ENCODE results near the gene RPS6KA3. TPM values are rescaled to one million over a fixed set of nuclear protein-coding genes. Genes with fewer than 3 reads are reported as not detected.
A peak's percentile ranks its signal among the peaks of the same experiment; 100 is the strongest.

RPS6KA3 gene
- total and polyA plus RNA-seq, 4 donors, result 12.5 to 81.4 (median 39.3) TPM

DNA sequence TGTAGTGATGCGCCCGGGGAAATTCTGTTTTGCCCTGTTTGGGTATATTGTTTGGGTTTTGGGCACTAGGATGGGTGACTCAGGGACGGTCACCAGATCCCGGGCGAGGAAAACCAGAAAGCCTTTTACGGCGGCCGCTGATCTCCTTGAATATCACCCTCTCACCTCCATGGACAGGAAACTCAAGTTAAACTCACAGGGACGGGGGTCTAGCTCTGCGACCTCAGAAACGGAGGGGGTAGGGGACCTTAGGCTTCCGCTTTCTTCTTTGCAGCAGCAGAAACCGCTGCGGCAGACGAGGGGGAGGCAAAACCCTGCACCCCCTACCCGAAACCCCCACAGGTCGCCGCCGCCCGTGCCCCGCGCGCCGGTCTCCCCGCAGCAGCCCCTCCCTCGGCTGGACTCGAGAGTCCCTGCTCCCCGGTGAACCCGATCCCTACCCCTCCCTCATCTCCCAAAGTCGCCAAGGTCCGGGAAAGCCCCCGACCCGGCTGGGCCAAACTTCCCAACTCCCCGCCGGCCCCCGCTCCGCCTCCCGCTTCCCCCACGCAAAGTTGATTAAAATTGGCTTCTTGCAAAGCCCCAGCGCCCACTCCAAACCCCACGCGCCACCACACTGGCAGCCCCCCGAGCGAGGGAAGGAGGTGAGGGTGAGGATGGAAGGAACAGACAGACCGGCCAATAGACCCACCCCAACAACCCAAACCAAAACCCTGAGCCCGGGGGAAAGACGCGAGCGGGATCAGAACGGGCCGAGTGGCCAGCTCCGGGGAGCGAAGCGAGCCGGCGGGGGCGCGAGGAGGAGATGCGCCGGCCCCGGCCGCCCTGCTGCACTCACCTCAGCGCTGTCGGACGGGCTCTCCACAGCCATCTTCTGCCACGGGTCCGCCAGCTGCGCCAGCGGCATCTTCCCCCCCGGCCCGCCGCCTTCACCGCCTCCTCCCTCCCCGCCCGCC, 705 bp downstream of the RPS6KA3 start:
- peak overlapping the region; percentile 91 to 92 for H3K27ac ChIP-seq (ENCODE audit: low read depth in 1 of 2, low read length in 1 of 2)
- DNase-seq, result peak; percentile 24 to 37 (median 36)
- peak overlapping the region; percentile 75 to 85 for H3K9ac ChIP-seq (ENCODE audit: insufficient read depth in 1 of 2, low read length in 2 of 2)
- peak overlapping the region; percentile 59 for H3K4me3 ChIP-seq
- H3K4me1 ChIP-seq (ENCODE audit: control insufficient read depth in 5 of 5, insufficient read depth in 5 of 5, low read length in 5 of 5), result peaks cover 0 to 7% (median 0%) of the 10 kb centered on the region in 5 donors
- H3K36me3 ChIP-seq (ENCODE audit: control insufficient read depth in 4 of 4, insufficient read depth in 4 of 4, low read length in 4 of 4), result no peaks in the 10 kb centered on the region
- no peak for ATAC-seq (ENCODE audit: insufficient read depth, low FRiP score)
- 1 to 29% methylated on average over 30 to 75 of the region's 75 CpGs for WGBS, 2 donors
- TF ChIP-seq, protein P1, sequence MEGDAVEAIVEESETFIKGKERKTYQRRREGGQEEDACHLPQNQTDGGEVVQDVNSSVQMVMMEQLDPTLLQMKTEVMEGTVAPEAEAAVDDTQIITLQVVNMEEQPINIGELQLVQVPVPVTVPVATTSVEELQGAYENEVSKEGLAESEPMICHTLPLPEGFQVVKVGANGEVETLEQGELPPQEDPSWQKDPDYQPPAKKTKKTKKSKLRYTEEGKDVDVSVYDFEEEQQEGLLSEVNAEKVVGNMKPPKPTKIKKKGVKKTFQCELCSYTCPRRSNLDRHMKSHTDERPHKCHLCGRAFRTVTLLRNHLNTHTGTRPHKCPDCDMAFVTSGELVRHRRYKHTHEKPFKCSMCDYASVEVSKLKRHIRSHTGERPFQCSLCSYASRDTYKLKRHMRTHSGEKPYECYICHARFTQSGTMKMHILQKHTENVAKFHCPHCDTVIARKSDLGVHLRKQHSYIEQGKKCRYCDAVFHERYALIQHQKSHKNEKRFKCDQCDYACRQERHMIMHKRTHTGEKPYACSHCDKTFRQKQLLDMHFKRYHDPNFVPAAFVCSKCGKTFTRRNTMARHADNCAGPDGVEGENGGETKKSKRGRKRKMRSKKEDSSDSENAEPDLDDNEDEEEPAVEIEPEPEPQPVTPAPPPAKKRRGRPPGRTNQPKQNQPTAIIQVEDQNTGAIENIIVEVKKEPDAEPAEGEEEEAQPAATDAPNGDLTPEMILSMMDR (IDR thresholded peaks at IDR 0.05; ENCODE audit: control extremely low read depth, extremely low read depth), result no peak
- H3K27me3 ChIP-seq (ENCODE audit: control insufficient read depth in 3 of 3, insufficient read depth in 3 of 3, low read length in 2 of 3), result peaks cover 4 to 40% (median 17%) of the 10 kb centered on the region in 3 donors
- peaks cover 0 to 4% (median 0%) of the 10 kb centered on the region in 4 donors for H3K9me3 ChIP-seq (ENCODE audit: control insufficient read depth in 4 of 4, insufficient read depth in 3 of 4, low read length in 3 of 4)

DNA sequence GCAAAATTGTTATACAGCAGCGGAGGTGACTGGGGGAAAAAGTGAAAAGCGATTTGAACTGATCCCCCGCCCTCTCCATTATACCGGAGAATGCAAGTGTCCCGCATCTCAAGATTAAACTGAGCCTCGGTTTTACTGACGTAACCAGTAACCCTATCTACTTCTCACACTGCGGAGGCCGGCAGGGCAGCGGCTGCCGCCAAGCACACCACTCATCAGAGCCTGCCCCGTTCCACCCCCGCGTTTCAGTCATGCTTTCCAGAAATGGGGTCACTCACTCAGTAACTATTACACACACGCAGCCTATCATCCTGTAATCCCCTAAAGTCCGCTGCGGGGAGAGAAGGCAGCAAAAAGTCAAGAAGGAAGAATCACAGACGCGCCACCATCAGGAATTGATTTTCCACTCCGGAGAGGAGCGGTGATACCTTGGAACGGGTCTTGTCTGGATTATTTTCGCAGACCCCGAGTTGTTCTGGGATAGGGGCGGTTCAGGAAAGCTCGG, 1.4 kb downstream of the RPS6KA3 start:
- WGBS, 2 donors, result 0 to 27% methylated on average over 26 of the region's 26 CpGs
- Histone ChIP-seq H3K9me3 (ENCODE audit: control insufficient read depth in 4 of 4, insufficient read depth in 3 of 4, low read length in 3 of 4) (peaks cover 0 to 4% (median 0%) of the 10 kb centered on the region in 4 donors), H3K36me3 (ENCODE audit: control insufficient read depth in 4 of 4, insufficient read depth in 4 of 4, low read length in 4 of 4) (no peaks in the 10 kb centered on the region), H3K4me1 (ENCODE audit: control insufficient read depth in 5 of 5, insufficient read depth in 5 of 5, low read length in 5 of 5) (peaks cover 0 to 7% (median 0%) of the 10 kb centered on the region in 5 donors), H3K27ac (ENCODE audit: low read depth in 1 of 2, low read length in 1 of 2) (peak overlapping the region; percentile 91 to 92), H3K9ac (ENCODE audit: insufficient read depth in 1 of 2, low read length in 2 of 2) (peak overlapping the region; percentile 75 to 85), H3K4me3 (peak overlapping the region; percentile 59), H3K27me3 (ENCODE audit: control insufficient read depth in 3 of 3, insufficient read depth in 3 of 3, low read length in 2 of 3) (peaks cover 4 to 36% (median 19%) of the 10 kb centered on the region in 3 donors)
- peak; percentile 30 for ATAC-seq (ENCODE audit: insufficient read depth, low FRiP score)
- TF ChIP-seq, protein P1 (IDR thresholded peaks at IDR 0.05; ENCODE audit: control extremely low read depth, extremely low read depth), result no peak
- DNase-seq, result peak; percentile 61 to 68 (median 67)

DNA sequence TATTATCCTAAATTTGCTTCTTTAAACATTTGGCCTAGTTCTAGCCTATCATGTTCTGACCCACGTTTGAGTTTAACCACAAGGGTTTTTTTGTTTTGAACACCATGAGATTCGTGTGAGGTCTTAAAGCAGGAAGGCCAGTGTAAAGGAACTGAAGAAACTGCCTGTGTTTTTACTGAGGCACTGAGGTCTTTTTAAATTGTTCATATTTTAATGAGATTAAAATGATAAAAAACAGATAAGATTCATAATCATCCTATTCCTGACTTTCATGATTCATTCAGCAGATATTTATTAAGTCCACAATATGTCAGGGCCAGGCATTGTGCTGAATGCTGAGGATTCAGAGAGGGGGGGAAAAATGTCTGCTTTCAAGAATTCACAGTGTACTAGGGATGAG, 3.2 kb downstream of the RPS6KA3 start:
- peaks cover 0 to 7% (median 0%) of the 10 kb centered on the region in 5 donors for H3K4me1 ChIP-seq (ENCODE audit: control insufficient read depth in 5 of 5, insufficient read depth in 5 of 5, low read length in 5 of 5)
- DNase-seq, result peak in 1 of 3 donors; percentile 13
- peaks cover 0 to 4% (median 0%) of the 10 kb centered on the region in 4 donors for H3K9me3 ChIP-seq (ENCODE audit: control insufficient read depth in 4 of 4, insufficient read depth in 3 of 4, low read length in 3 of 4)
- no peak for ATAC-seq (ENCODE audit: insufficient read depth, low FRiP score)
- peaks cover 4 to 30% (median 21%) of the 10 kb centered on the region in 3 donors for H3K27me3 ChIP-seq (ENCODE audit: control insufficient read depth in 3 of 3, insufficient read depth in 3 of 3, low read length in 2 of 3)
- TF ChIP-seq, protein P1 (IDR thresholded peaks at IDR 0.05; ENCODE audit: control extremely low read depth, extremely low read depth), result no peak
- WGBS, 2 donors, result 2% methylated on average over 2 of the region's 2 CpGs
- H3K4me3 ChIP-seq, result no peak overlapping the region
- no peaks in the 10 kb centered on the region for H3K36me3 ChIP-seq (ENCODE audit: control insufficient read depth in 4 of 4, insufficient read depth in 4 of 4, low read length in 4 of 4)
- no peak overlapping the region for H3K9ac ChIP-seq (ENCODE audit: insufficient read depth in 1 of 2, low read length in 2 of 2)
- no peak overlapping the region for H3K27ac ChIP-seq (ENCODE audit: low read depth in 1 of 2, low read length in 1 of 2)
